GM12878 (cell line): ENCODE results near the gene RPL26. TPM values are rescaled to one million over a fixed set of nuclear protein-coding genes. Genes with fewer than 3 reads are reported as not detected.

Experiments
- ATAC-seq: fragments of 200-7000 bp; cut with Tn5 transposase; 3 replicates; pipeline ENCODE4 v1.9.1; 2020; ENCODE audit warnings: mild to moderate bottlenecking, moderate library complexity
- BruUV-seq: library from RNA; stranded (reverse); fragments of 400-500 nt; replicated peaks from 2 replicates; lab custom pipeline; 2021; lab: Mats Ljungman, UMichigan
- CTCF ChIA-PET: fragments of 300-600 bp; sonication (Branson Sonifier 250); formaldehyde crosslinking; extraction: SDS; loops from one replicate; lab custom pipeline; 2021; ENCODE audit warnings: inconsistent platforms; lab: Yijun Ruan, JAX
- POLR2A ChIA-PET: fragments of 350-600 bp; formaldehyde crosslinking; extraction: SDS; loops from one replicate; lab custom pipeline; 2021; ENCODE audit warnings: inconsistent platforms; lab: Charles Lee
- RAD21 ChIA-PET: fragments of 300-600 bp; sonication (Branson Sonifier 250); formaldehyde crosslinking; loops from one replicate; lab custom pipeline; 2023; ENCODE audit warnings: antibody characterized with exemption; ENCODE audit not compliant: unreplicated experiment; lab: Charles Lee
- SMC1A ChIA-PET: fragments of 300-600 bp; sonication (Branson Sonifier 250); formaldehyde crosslinking; loops from one replicate; lab custom pipeline; 2023; ENCODE audit not compliant: unreplicated experiment, uncharacterized antibody; lab: Charles Lee
- DNase-seq: peaks from one replicate; pipeline ENCODE4 v3.0.0-alpha.2; 2011; ENCODE audit warnings: low read depth, low spot score
- FAIRE-seq: peaks from 3 replicates; lab custom pipeline; 2011; peaks lifted over from hg19 to GRCh38; lab: Jason Lieb, UNC
- H2AFZ ChIP-seq: 2 replicates; pipeline ENCODE4 v1.6.0; 2011; ENCODE audit warnings: low read depth, low read length, control low read depth; ENCODE audit not compliant: control insufficient read depth
- H3K27ac ChIP-seq: 2 replicates; pipeline ENCODE4 v1.5.1; 2011; ENCODE audit warnings: control low read depth; ENCODE audit not compliant: control insufficient read depth, insufficient read depth
- H3K27me3 ChIP-seq, 2 experiments: replicated peaks in 1 of 2; 2 replicates each; pipeline versions ENCODE4 v1.6.0 to v1.6.1; 2011; ENCODE audit warnings: low read length in 1 of 2; ENCODE audit not compliant: control insufficient read depth in 2 of 2, insufficient read depth in 2 of 2
- H3K36me3 ChIP-seq, 2 experiments: 2 replicates each; pipeline ENCODE4 v1.5.1; 2011; ENCODE audit warnings: low read length in 1 of 2; ENCODE audit not compliant: control insufficient read depth in 2 of 2, insufficient read depth in 2 of 2
- H3K4me1 ChIP-seq: 2 replicates; pipeline ENCODE4 v1.6.1; 2011; ENCODE audit warnings: mild to moderate bottlenecking, low read length, moderate library complexity, mixed read lengths; ENCODE audit not compliant: control insufficient read depth, insufficient read depth
- H3K4me2 ChIP-seq: 2 replicates; pipeline ENCODE4 v1.6.0; 2011; ENCODE audit warnings: control low read depth; ENCODE audit not compliant: control insufficient read depth, insufficient read depth
- H3K4me3 ChIP-seq: fragments of 200-600 bp; sonication (generic); 2 replicates; pipeline ENCODE4 v1.5.1; 2016
- H3K79me2 ChIP-seq: 2 replicates; pipeline ENCODE4 v1.6.0; 2011; ENCODE audit warnings: low read length; ENCODE audit not compliant: control insufficient read depth, insufficient read depth
- H3K9ac ChIP-seq: 2 replicates; pipeline ENCODE4 v1.8.0; 2011; ENCODE audit warnings: low read length, control low read depth, mixed read lengths; ENCODE audit not compliant: control insufficient read depth, insufficient read depth
- H3K9me3 ChIP-seq: replicated peaks from 3 replicates; pipeline ENCODE4 v1.5.1; 2011; ENCODE audit warnings: mild to moderate bottlenecking, low read length; ENCODE audit not compliant: control insufficient read depth, insufficient read depth
- H4K20me1 ChIP-seq: 2 replicates; pipeline ENCODE4 v1.6.0; 2011; ENCODE audit not compliant: control insufficient read depth, insufficient read depth
- BCL11A ChIP-seq: IDR thresholded peaks from 2 replicates; pipeline ENCODE4 v1.6.1; 2011; ENCODE audit warnings: low read depth, low read length
- BCL3 ChIP-seq: IDR thresholded peaks from 2 replicates; pipeline ENCODE4 v1.6.1; 2011; ENCODE audit warnings: borderline replicate concordance, low read depth, mild to moderate bottlenecking, moderate library complexity, low read length; ENCODE audit not compliant: insufficient read depth, poor library complexity, severe bottlenecking
- BCLAF1 ChIP-seq: fragments of 450-650 bp; IDR thresholded peaks from 2 replicates; pipeline ENCODE4 v1.6.1; 2017; ENCODE audit warnings: antibody characterized with exemption, mild to moderate bottlenecking, moderate library complexity
- CUX1 ChIP-seq: IDR thresholded peaks from 2 replicates; pipeline ENCODE4 v1.6.1; 2012; ENCODE audit warnings: improper control_type of control experiment, low read depth, low read length; ENCODE audit not compliant: insufficient replicate concordance
- HSF1 ChIP-seq: fragments of 150-350 bp; IDR thresholded peaks from 2 replicates; pipeline ENCODE4 v1.6.1; 2014; ENCODE audit warnings: mild to moderate bottlenecking, low read depth, low read length
- JUND ChIP-seq: IDR thresholded peaks from 2 replicates; pipeline ENCODE4 v1.6.1; 2012; ENCODE audit warnings: low read depth, mild to moderate bottlenecking, low read length, improper control_type of control experiment, moderate library complexity
- ZNF622 ChIP-seq: fragments of 450-650 bp; IDR thresholded peaks from 2 replicates; pipeline ENCODE4 v1.6.1; 2017; ENCODE audit warnings: mild to moderate bottlenecking, inconsistent platforms
- WGBS: methylation state at CpG from one replicate; pipeline ENCODE4 v1.1.6; 2016; ENCODE audit warnings: low lambda C conversion rate; ENCODE audit not compliant: insufficient replicate concordance, insufficient coverage; ENCODE audit errors: missing lambda C conversion rate; 5-methylcytosine and 5-hydroxymethylcytosine counted together
- in situ Hi-C: fragments of 300-500 bp; cut with MboI; formaldehyde crosslinking; loops from 9 replicates; pipeline ENCODE4 v1.14.3; 2018; ENCODE audit warnings: mixed read lengths
- intact Hi-C: fragments of 100-400 bp; cut with micrococcal nuclease; formaldehyde crosslinking; loops from one replicate; pipeline ENCODE4 v1.14.2; 2022; ENCODE audit not compliant: unreplicated experiment
- polyA plus RNA-seq, 11 experiments: library from polyadenylated mRNA; depleted of rRNA in 4 of 11; unstranded in 6 of 11; stranded (reverse) in 5 of 11; fragments of >200 nt; fragmentation: Nextera tagmentation in 4 of 11; fragmentation: Illumina TruSeq in 1 of 11; extraction: Ambion mirVana in 4 of 11; extraction: Trizol in 1 of 11; gene quantifications; 1 replicate in 1 of 11; 2 replicates in 10 of 11; pipeline versions ENCODE4 v1.2.1 to v1.2.3, GENCODE V29; 2011 to 2016; ENCODE audit warnings: inconsistent platforms in 2 of 11, missing spikeins in 2 of 11, low read depth in 1 of 11
- total RNA-seq, 4 experiments: library from RNA; depleted of rRNA in 3 of 4; stranded (reverse); fragments of >200 nt in 3 of 4; fragmentation: Illumina TruSeq in 1 of 4; extraction: Trizol in 1 of 4; gene quantifications; 2 replicates each; pipeline versions ENCODE4 v1.2.1 to v1.2.3, GENCODE V29; 2013 to 2021

Gene RPL26
- total and polyA plus RNA-seq, 10 of the 15 experiments (the other 5 are each of a cell fraction or from before 2014, with no cell fraction given), result 1,451 to 9,244 (median 4,326) TPM

GRCh38 chr17:8362651-8363332 lies 20.2 kb downstream of the RPL26 start:
- Histone ChIP-seq H3K4me1 (no peaks in the 10 kb centered on the region), H3K27ac (no peak overlapping the region), H3K36me3 (no peaks in the 10 kb centered on the region), H3K9ac (no peak overlapping the region), H3K4me3 (no peak overlapping the region), H3K79me2 (no peaks in the 10 kb centered on the region), H3K27me3 (no peaks in the 10 kb centered on the region), H3K9me3 (no peaks in the 10 kb centered on the region), H3K4me2 (no peak overlapping the region), H2AFZ (no peak overlapping the region)
- DNase-seq (no peak), FAIRE-seq (no peak), ATAC-seq (no peak)
- RAD21 ChIA-PET, result no interaction called here
- SMC1A ChIA-PET, result no interaction called here
- intact Hi-C loops (no loop called here), in situ Hi-C loops (no loop called here)
- POLR2A ChIA-PET, result no interaction called here
- BruUV-seq, result no TSS peak
- 28% methylated on average over 4 of the region's 4 CpGs for WGBS
- CTCF ChIA-PET, result interaction anchor here (1.2 kb wide), 1 partner anchor 14 kb away, joined by 3 read pairs; the partner anchor contains the start of gene KRABD2
- TF ChIP-seq BCL3, result no peak
- no peak for TF ChIP-seq BCLAF1
- no peak for TF ChIP-seq HSF1
- TF ChIP-seq CUX1, result no peak
- no peak for TF ChIP-seq BCL11A
- TF ChIP-seq JUND, result no peak
- no peak for TF ChIP-seq ZNF622
- TF ChIP-seq, all 136 proteins: peak for 0
- H4K20me1 ChIP-seq, result no peaks in the 10 kb centered on the region
